ENCODE results near the gene CACNB4.

DNA sequence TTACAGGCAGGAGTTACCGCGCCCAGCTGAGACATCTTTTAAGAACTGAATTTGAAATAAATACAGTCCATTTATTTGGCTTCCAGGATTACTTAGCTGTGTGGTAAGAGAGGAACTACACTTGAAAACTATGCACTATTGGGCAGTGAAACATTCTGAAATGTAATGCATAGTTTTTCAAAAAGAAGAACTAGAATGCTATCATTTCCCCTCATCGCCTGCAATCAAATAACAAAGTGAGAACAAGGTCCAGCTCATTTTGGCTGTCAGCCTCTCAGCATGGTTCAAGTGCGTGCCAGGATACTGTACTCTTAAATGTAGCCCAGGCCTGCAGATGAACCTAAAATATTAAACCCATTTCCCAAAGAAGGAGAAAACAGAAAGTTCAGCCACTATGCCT is 194.0 kb downstream of the CACNB4 start:
- TF ChIP-seq, protein P1, sequence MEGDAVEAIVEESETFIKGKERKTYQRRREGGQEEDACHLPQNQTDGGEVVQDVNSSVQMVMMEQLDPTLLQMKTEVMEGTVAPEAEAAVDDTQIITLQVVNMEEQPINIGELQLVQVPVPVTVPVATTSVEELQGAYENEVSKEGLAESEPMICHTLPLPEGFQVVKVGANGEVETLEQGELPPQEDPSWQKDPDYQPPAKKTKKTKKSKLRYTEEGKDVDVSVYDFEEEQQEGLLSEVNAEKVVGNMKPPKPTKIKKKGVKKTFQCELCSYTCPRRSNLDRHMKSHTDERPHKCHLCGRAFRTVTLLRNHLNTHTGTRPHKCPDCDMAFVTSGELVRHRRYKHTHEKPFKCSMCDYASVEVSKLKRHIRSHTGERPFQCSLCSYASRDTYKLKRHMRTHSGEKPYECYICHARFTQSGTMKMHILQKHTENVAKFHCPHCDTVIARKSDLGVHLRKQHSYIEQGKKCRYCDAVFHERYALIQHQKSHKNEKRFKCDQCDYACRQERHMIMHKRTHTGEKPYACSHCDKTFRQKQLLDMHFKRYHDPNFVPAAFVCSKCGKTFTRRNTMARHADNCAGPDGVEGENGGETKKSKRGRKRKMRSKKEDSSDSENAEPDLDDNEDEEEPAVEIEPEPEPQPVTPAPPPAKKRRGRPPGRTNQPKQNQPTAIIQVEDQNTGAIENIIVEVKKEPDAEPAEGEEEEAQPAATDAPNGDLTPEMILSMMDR (conservative IDR thresholded peaks at IDR 0.05; ENCODE audit: low read length) = no peak
- no peak for TF ChIP-seq EZH2phosphoT487 (IDR thresholded peaks at IDR 0.05; ENCODE audit: borderline replicate concordance, low read depth, low read length)

Data from OCI-LY7 (cell line).